Measurements from ENCODE around the gene THAP5. TPM values are rescaled to one million over a fixed set of nuclear protein-coding genes. Genes with fewer than 3 reads are reported as not detected.

THAP5 gene
- total RNA-seq, 4 donors from 2014 or later: 23.1 to 27.7 (median 27.3) TPM

DNA sequence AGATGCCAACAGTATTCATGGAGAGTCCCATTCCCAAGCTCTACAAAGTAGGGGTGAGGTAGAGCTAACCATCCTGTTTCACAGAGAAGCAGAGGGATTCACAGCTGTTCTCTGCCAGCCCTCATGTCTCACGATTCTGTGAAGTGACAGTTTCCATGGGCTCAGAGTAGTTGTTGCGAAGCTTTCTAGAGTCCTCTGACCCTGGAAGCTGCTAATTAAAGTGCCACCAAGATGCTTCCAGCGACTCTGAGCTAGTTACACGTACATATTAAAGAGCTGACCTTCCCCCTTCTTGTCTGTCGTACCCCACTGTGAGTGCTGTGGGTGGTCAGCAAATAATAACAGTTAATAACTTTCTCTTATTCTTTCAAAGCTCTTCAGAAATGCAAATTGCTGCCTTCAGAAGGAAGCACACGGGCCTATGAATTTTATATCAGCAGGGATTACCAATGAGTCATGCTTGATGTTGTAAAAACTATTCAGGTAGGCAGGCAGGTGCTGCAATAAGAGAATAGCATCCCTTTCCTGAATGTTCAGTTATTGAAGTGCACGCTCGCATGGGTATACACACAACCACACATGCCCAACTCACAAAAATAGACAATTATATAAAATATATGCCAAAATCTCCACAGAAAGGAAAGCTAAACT lies 34.3 kb upstream of the THAP5 start:
- Histone ChIP-seq H3K27me3 (peaks cover 0 to 11% (median 0%) of the 10 kb centered on the region in 4 donors), H3K36me3 (no peaks in the 10 kb centered on the region), H3K4me3 (no peak overlapping the region), H3K9me3 (no peaks in the 10 kb centered on the region), H3K4me1 (no peaks in the 10 kb centered on the region), H3K27ac (replicated peaks in 1 of 4) (no peak overlapping the region)
- TF ChIP-seq EP300 (IDR thresholded peaks at IDR 0.05) (no peak), POLR2A (IDR thresholded peaks at IDR 0.05; ENCODE audit: low read depth) (no peak), POLR2AphosphoS5 (IDR thresholded peaks at IDR 0.05) (no peak)
- TF ChIP-seq, protein P1, sequence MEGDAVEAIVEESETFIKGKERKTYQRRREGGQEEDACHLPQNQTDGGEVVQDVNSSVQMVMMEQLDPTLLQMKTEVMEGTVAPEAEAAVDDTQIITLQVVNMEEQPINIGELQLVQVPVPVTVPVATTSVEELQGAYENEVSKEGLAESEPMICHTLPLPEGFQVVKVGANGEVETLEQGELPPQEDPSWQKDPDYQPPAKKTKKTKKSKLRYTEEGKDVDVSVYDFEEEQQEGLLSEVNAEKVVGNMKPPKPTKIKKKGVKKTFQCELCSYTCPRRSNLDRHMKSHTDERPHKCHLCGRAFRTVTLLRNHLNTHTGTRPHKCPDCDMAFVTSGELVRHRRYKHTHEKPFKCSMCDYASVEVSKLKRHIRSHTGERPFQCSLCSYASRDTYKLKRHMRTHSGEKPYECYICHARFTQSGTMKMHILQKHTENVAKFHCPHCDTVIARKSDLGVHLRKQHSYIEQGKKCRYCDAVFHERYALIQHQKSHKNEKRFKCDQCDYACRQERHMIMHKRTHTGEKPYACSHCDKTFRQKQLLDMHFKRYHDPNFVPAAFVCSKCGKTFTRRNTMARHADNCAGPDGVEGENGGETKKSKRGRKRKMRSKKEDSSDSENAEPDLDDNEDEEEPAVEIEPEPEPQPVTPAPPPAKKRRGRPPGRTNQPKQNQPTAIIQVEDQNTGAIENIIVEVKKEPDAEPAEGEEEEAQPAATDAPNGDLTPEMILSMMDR (IDR thresholded peaks at IDR 0.05): no peak
- intact Hi-C loops (cut with DNase I): no loop called here
- DNase-seq (ENCODE audit: extremely low spot score): no peak
- 71% methylated on average over 8 of the region's 8 CpGs for WGBS

DNA sequence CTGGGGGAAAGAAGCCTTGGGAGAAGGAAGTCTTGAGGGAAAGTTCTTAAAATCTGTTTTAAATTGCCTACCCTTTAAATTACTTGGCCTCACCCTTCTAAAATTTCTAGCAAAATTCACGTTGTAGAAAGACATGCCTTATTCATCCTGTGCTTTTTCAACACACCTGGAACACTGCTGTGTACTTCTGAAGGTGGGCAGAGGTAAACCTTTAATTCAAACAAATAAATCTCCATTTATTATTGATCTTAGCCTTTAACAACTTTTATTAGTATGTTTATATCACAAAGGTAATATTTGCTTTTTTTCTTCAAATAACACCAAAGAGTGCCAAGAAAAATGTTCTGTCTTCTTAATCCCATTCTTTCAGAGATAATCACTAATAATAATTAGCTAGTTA lies 30.9 kb upstream of the THAP5 start:
- Histone ChIP-seq H3K36me3 (no peaks in the 10 kb centered on the region), H3K27me3 (peaks cover 0 to 11% (median 0%) of the 10 kb centered on the region in 4 donors), H3K4me1 (no peaks in the 10 kb centered on the region), H3K27ac (replicated peaks in 1 of 4) (no peak overlapping the region), H3K4me3 (no peak overlapping the region), H3K9me3 (no peaks in the 10 kb centered on the region)
- DNase-seq (ENCODE audit: extremely low spot score): no peak
- TF ChIP-seq EP300 (IDR thresholded peaks at IDR 0.05): no peak
- intact Hi-C loops (cut with DNase I): no loop called here
- 70% methylated on average over 1 of the region's 1 CpG for WGBS

DNA sequence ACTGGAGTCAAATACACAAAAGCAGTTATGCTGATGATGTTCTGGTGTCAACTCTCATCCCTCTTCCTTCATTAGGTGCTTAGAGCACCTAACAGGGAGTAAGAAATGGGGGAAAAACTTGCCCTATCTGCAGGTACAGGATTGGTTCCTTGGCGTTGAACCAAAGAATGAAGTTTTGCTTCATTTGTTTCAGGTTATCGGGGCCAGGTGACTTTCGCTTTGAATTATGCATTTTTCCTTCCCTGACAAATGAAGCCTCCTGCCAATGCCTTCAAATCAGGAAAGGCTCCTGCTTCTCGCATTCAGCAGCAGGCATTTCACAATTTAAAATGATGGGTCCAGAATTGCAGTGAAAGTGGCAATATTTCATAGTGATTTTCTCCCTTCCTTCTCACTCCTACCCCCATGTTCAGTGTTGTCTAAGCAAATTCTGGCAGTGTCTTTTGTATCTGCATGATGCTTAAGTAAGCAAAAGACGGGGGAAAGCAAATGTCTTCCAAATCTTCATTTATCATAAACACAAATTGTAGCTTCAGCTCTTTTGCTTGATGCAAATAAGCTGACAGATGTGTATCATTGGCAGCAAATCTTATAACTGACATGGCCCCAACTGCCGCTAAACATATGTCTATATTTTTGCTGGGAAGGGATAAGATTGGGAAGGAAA lies 29.5 kb upstream of the THAP5 start:
- intact Hi-C loops (cut with DNase I): no loop called here
- no peak overlapping the region for H3K4me3 ChIP-seq
- no peaks in the 10 kb centered on the region for H3K9me3 ChIP-seq
- H3K27ac ChIP-seq (replicated peaks in 1 of 4): no peak overlapping the region
- WGBS: 83% methylated on average over 6 of the region's 6 CpGs
- H3K27me3 ChIP-seq: peaks cover 0 to 11% (median 0%) of the 10 kb centered on the region in 4 donors
- H3K36me3 ChIP-seq: no peaks in the 10 kb centered on the region
- TF ChIP-seq POLR2A (IDR thresholded peaks at IDR 0.05; ENCODE audit: low read depth) (no peak), POLR2AphosphoS5 (IDR thresholded peaks at IDR 0.05) (no peak), EP300 (IDR thresholded peaks at IDR 0.05) (no peak)
- TF ChIP-seq, protein P1 (IDR thresholded peaks at IDR 0.05): no peak
- H3K4me1 ChIP-seq: no peaks in the 10 kb centered on the region
- no peak for DNase-seq (ENCODE audit: extremely low spot score)

DNA sequence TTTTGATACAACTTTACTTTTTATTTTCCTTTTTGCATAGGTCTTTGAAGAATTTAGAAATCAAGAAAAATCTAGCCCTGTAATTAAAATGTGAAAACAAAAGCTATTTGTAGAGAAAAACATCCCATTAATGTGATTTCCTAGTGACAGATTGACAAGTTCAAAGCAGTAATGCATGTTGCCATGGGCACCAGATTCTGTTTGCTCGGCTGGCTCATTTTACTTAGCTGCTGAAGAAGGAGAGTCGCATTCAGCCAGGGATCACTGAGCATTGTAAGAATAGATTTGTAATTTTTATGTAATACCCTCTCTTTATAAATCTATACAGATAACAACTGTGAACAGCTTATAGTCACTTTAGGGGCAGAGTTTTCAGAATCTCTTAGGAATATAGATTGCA lies 28.6 kb upstream of the THAP5 start:
- 82% methylated on average over 2 of the region's 2 CpGs for WGBS
- no peak for TF ChIP-seq POLR2A (IDR thresholded peaks at IDR 0.05; ENCODE audit: low read depth)
- TF ChIP-seq, protein P1 (IDR thresholded peaks at IDR 0.05): no peak
- TF ChIP-seq EP300 (IDR thresholded peaks at IDR 0.05): no peak
- TF ChIP-seq POLR2AphosphoS5 (IDR thresholded peaks at IDR 0.05): no peak

DNA sequence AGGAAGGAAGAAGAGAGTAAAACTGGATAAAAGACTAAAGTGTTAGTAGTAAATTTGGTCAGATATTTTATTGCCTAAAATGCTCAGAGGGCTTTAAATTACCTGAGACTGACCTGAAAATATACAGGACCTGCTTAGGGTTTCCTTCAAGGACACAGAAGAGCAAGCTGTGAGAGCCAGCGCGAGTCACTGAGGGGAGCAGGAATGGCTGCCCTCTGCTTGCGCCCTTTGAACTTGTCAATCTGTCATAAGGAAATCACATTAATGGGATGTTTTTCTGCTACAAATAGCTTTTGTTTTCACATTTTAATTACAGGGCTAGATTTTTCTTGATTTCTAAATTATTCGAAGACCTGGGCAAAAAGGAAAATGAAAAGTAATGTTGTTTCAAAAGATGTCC lies 27.1 kb upstream of the THAP5 start:
- Histone ChIP-seq H3K4me1 (no peaks in the 10 kb centered on the region), H3K36me3 (no peaks in the 10 kb centered on the region), H3K9me3 (no peaks in the 10 kb centered on the region), H3K27ac (replicated peaks in 1 of 4) (no peak overlapping the region), H3K27me3 (peaks cover 0 to 11% (median 0%) of the 10 kb centered on the region in 4 donors), H3K4me3 (no peak overlapping the region)
- no peak for DNase-seq (ENCODE audit: extremely low spot score)
- intact Hi-C loops (cut with DNase I): no loop called here
- WGBS: 96% methylated on average over 4 of the region's 4 CpGs
- TF ChIP-seq POLR2AphosphoS5 (IDR thresholded peaks at IDR 0.05): no peak

More for the DNA sequence above, 28.6 kb upstream of the THAP5 start:
- Histone ChIP-seq H3K27ac (replicated peaks in 1 of 4) (no peak overlapping the region), H3K36me3 (no peaks in the 10 kb centered on the region), H3K4me1 (no peaks in the 10 kb centered on the region), H3K27me3 (peaks cover 0 to 11% (median 0%) of the 10 kb centered on the region in 4 donors), H3K9me3 (no peaks in the 10 kb centered on the region), H3K4me3 (no peak overlapping the region)
- intact Hi-C loops (cut with DNase I): no loop called here
- DNase-seq (ENCODE audit: extremely low spot score): no peak
